Measurements from ENCODE around the gene SYNPR.

GRCh38 chr3:63324621-63325020 lies 46.5 kb downstream of the SYNPR start:
- no peak for TF ChIP-seq CTCF (IDR thresholded peaks at IDR 0.05; ENCODE audit: insufficient read depth, low read length)
- TF ChIP-seq GABPA (IDR thresholded peaks at IDR 0.05; ENCODE audit: low read depth) = no peak

All from HL-60 (cell line).